Measurements from ENCODE around the gene SPATA2L.

SPATA2L gene

DNA sequence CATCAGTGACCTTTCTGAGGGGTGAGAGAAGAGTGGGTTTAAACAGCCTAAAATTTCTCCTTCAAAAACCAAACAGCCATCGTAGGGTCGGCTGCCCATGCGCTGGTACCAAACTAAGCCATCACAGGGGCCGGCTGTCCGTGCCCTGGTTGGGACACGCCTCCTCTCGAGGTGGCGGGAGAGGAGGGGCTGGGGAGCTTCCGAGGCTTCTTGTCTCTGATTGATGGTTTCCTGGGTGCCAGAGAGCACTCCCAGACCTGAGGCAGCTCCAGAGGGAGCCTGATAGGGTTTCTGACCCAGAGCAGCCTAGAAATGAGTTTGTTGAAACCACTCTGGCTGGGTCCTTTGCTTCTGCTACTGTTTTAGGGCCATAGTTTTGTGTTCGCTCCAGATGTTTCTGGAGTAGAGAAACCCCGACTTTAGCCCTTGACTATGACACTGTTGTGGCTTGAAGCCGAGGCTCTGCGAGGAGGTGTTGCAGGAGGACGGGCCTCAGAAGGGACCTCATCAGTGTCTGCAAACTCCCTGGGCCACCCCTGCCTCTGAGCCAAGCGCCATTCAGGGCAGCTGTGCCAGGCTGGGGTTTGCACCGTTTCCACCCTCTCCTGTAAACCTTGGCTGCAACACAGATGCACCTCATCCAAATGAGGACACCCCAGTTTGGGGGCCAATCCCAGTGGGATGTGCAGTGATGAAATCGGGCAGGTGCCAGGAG lies 26.1 kb upstream of the SPATA2L start:
- no peak for DNase-seq

DNA sequence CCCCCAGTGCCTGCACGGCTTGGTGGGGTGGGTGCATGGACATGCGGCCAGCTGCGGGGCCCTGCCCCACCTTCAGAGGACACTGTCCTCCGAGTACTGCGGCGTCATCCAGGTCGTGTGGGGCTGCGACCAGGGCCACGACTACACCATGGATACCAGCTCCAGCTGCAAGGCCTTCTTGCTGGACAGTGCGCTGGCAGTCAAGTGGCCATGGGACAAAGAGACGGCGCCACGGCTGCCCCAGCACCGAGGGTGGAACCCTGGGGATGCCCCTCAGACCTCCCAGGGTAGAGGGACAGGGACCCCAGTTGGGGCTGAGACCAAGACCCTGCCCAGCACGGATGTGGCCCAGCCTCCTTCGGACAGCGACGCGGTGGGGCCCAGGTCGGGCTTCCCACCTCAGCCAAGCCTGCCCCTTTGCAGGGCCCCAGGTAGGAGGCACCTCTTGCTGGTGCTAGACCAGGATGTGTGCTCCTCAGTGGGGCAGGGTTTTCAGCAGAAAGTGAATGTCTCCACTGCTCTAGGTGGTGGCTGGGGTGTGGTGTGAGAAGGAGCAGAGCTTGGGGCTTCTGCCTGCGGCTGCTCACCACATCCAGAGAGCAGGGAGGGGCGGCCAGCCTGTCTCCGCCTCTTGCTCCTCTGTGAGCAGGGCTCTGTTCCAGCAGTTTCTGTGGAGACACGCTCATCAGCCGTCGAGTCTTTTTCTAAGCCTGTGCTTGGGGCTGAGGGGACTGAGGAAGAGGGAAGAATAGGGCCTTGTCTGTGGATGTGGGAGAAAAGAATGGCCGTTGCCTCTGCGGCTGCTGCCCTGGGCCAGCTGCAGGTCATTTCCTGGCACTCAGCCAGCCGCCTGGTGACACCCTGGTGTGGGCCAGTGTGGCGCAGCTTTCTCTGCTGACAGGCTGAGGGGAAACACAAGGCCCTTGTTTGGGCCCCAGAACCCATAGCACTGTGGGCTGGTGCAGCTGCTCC lies 22.1 kb upstream of the SPATA2L start:
- DNase-seq: peak; percentile 87 to 91

DNA sequence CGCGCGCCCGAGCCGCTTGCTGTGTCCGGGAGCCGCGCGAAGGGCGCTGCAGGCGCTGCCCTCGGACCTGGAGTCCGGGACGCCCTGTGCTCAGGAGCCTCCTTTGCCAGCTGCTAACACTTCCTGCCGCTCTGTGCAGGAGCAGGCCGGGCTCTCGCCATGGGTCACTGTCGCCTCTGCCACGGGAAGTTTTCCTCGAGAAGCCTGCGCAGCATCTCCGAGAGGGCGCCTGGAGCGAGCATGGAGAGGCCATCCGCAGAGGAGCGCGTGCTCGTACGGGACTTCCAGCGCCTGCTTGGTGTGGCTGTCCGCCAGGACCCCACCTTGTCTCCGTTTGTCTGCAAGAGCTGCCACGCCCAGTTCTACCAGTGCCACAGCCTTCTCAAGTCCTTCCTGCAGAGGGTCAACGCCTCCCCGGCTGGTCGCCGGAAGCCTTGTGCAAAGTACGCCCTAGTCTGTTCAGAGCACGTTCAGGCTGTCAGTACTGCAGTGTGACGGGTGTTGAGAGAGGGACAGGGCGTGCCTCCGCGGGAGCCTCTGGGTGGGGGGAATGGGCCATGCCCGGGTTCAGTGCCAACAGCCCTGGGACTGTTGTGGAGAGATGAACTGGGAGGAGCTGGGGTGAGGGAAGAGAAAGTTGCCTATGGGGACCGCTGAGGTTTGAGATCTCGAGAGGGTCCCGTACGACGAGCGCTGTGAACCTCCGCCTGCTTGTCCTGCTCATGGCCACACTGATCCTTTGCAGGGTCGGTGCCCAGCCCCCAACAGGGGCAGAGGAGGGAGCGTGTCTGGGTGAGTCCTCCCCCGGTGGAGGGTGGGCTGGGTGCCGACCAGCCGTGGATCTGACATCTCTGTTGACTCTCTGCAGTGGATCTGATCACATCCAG lies 21.1 kb upstream of the SPATA2L start:
- DNase-seq: peak; percentile 81 to 87

DNA sequence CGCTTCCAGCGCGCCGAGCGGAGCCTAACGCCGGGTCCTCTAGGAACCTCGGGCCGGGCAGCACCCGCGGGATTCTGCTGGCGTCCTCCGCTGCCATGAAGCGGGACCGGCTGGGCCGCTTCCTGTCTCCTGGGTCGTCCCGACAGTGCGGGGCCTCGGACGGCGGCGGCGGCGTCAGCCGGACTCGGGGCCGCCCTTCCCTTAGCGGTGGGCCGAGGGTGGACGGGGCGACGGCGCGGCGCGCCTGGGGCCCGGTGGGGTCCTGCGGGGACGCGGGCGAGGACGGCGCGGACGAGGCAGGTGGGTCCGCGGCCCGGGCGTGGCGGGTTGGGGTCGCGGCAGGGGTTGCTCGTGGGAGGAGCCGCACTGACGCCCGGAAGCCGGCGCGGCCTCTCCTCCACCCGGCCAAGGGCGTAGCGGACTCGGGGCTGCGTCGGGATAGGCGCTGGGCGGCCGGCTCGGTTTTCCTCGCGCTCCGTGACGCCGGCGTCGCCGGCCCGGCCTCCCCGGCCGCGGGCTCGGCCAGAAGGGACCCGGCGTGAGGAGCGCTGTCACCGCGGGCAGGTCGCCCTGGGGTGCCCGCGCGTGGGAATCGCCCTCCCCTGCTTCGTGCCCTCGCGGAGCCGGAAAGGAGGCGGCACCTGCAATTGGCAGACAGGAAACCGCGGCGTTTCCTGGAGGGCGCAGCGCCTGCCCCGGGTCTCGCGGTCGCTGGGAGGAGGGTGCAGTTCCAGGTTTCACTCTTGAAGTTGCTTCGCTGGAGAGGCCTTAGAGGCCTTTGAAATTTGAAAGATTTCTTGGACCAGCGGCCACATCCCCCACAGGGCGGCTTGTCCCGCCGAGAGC lies 20.3 kb upstream of the SPATA2L start:
- peak; percentile 91 to 92 for DNase-seq

DNA sequence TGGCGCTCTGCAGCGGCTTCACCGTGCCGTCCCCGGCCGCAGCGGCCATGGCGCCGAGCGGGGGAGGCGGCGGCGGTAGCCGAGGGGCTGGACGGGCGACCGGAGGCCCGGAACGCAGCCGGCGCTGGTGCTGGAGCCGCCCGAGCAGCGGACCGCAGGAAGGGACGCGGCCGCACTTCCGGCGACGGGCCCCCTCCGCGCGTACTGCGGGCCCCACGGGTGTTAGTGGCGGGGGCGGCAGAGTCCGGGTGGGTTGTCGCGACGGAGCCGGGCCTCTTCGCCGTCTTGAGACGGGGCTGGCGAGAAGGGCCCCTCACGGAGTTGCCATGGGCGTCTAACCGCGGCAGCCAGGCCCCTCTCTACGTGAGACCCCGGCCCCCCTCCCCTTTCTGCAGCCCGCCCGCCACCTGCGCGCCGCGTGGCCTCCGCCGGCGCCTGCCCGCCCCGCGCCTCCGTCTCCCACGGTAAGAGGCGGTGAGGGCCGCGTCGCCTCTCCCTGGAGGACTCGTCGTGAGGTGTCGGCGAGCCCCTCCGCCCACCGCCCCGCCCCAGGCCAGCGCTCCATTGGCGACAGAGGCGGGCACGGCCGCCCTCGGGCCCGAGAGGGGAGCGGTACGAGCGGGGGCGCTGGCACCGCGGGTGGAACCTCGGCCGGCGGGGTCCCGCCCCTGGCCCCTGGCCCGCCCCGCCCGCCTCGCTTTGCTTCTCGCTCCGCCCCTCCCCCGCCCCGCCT lies 19.5 kb upstream of the SPATA2L start, which contains the start of the genes VPS9D1 and ZNF276:
TSS of gene VPS9D1 (minus strand) at position 86 of the 733 bp plus-strand sequence. CDS start at position 49, 37 bp downstream.
TSS of gene ZNF276 (plus strand) at position 725 of the 733 bp plus-strand sequence. CDS start 104 bp downstream, outside the sequence.
- DNase-seq: peak; percentile 77 to 85

DNA sequence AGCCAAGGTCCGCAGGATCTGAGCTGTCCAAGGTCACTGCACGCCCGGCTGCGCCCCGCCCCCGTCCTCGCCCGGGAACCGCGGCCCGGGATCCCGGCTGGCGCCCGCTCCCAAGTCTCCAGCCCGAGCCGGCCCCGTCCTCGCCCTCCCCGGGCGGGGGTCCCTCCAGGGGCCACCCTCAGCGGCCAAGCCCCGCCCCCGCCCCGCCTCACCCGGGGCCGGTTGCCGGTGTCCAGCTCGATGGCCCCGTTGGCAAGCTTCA lies 19.0 kb upstream of the SPATA2L start:
- no peak for DNase-seq

DNA sequence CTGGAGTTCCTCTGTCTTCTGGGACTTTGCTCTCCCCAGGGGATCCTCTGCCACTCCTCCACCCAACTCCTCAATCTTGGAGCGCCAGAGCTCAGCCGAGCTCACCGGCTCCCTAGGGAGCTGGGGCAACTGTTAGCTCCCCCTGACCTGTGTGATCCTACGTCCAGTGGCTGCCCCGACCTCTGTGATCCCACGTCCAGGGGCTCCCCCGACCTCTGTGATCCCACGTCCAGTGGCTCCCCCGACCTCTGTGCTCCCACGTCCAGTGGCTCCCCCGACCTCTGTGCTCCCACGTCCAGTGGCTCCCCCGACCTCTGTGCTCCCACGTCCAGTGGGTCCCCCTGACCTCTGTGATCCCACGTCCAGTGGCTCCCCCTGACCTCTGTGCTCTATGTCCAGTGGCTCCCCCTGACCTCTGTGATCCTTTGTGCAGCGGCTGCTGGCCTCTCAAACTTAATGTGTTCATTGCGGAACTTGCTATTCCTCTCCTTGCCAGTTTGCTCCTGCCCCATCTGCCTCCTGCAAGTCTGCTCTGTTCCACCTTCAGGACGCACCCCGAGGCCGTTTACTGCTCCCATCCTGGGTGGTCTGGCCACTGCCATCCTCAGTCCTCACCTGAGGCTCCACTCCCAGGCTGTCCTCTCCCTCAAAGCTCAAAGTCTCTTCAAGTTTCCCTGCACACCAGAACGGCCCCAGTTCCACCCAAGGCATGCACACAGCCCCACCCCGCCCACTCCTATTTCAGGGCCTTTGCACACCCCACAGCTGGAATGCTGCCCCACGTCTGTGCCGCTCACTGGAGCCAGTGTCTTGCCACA lies 16.4 kb upstream of the SPATA2L start:
- DNase-seq: no peak

DNA sequence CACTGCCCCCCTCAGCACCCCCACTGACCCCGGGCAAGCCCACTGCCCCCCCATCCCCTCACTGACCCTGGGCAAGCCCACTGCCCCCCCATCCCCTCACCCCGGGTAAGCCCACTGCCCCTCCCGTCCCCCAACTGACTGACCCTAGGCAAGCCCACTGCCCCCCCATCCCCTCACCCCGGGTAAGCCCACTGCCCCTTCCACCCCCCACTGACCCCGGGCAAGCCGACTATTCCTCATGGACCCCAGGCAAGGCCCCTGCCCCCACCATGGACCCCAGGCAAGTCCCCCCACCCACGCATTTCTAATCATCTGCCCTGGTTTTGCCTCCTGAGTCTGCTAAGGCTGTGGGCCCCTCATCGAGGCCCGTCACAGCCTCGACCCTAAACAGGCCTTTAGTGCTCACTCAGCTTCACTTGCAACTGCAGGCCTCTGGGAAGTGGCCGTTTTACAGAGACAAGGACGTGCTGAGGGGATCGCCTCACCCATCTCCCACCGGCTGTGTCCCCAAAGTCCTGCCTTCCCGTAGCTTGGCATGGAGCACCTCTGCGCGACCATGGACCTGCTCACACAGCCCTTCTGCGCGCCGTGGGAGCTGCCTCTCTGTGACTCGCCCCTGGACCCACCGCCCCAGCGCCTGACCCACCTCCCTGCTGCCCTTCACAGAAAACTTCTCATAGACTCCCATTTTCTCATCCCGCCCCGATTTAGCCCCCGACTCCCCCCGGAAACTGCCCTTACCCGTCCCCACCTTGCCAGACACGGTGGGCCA lies 15.6 kb upstream of the SPATA2L start:
- no peak for DNase-seq

DNA sequence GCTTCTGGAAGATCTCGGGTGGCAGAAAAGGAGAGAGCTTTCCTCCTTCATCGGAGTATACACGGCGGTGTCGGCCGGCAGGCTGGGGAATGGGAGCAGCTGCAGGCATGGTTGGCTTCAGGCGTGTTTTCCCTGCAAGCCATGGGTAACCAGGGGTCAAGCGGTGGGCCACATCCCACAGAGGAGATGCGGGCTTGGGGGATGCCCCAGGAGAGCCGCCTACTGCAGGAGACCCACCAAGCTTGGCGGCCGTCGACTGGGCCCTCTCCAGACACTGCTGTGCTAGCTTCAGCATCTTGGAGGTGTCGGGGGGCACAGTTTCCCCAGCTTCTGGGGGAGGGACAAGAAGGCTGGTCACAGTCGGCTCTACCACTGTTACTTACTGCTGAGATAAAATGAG lies 15.0 kb upstream of the SPATA2L start:
- DNase-seq: no peak

DNA sequence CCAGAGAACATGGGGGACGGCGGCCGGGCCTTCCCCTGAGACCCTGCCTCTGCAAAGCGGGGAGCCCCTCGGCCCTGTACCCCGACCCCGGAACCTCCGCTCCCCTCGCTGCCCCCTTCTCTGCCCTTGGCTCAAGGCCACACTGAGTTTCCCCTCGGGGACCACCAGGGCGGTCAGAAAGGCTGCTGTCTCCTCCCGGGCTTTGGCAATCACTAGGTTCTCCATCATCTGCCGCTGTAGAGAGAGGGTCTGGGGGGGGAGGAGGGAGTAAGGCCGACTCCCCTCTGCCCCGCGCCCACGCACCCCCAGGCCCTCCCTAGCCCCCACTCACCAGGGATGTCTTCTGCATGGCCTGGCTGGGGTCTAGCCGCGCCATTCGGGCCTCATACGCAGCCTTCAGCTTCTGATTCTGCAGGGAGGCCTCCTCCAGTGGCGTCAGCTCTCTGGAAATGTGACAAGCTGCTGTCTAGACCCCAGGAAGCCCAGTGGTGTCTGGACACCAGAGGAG lies 10.8 kb upstream of the SPATA2L start:
- DNase-seq: no peak

DNA sequence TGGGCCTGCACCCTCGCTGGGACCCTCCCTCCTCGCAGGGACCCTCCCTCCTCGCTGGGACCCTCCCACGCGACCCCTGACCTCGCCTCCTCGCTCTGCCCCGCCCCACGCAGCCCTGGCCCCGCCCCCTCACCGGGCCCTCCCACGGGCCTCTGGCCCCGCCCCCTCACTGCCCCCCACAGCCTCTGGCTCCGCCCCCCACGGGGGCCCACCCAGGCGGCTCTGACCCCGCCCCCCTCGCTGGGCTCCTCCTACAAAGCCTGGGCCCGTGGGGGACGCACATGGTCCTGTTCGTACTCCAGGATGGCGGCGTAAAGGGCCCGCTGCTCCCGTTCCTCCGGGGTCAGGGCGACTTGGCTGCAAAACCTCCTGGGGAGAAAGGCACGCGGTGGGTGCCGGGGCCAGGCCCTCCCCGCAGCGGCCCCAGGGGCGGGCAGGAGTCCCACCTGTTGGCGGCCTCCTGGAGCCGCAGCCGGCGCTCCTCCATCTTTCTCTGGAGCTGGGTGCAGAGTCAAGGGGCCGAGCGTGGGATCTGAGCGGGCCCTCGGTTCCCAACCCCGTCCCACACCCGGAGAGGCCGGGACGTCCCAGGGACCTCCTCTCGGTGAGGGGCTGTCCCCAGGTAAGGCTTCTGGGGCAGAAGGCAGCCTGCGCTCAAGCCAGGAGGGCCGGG lies 10.2 kb upstream of the SPATA2L start:
- DNase-seq: peak; percentile 67 to 76

DNA sequence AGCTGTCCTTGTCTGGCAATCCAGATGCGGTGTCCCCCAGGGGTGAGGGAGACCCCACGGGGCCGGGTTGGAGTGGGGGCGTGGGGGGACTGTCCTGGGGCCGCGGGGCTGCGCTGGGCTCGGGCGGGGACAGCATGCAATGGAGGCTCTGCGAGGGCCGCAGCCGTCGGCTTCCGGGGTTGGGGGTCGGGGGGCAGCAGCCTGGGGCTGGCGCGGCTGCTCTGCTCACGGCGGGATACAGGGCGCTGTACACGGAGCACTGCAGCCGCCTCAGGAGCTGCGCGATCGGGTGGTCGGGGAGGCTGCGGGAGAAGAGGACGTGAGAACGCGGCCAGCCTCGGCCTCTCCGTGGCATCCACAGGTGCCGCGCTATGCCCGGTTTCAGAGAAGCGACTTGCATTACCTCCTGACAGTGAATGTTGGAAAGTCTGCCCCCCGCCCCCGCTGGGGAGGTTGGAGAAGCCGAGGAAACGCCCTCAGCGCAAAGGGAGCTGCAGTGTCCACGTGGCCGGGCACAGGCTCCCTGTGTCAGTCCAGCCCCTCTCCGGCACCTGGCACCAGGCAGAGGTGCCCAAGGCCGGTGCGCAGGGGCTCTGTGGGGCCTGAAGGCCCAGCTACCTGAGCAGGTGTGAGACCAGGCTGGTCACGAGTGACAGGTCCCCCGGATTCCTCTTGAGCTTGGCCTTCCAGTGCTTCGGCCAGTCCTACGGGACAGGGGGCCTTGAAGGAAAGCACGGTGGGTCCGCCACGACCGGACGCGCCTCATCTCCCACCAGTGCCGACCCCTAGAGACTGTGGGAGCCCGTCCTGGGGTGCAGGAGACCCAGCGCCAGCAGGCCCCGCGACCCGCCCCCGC lies 9.4 kb upstream of the SPATA2L start:
- DNase-seq: no peak

DNA sequence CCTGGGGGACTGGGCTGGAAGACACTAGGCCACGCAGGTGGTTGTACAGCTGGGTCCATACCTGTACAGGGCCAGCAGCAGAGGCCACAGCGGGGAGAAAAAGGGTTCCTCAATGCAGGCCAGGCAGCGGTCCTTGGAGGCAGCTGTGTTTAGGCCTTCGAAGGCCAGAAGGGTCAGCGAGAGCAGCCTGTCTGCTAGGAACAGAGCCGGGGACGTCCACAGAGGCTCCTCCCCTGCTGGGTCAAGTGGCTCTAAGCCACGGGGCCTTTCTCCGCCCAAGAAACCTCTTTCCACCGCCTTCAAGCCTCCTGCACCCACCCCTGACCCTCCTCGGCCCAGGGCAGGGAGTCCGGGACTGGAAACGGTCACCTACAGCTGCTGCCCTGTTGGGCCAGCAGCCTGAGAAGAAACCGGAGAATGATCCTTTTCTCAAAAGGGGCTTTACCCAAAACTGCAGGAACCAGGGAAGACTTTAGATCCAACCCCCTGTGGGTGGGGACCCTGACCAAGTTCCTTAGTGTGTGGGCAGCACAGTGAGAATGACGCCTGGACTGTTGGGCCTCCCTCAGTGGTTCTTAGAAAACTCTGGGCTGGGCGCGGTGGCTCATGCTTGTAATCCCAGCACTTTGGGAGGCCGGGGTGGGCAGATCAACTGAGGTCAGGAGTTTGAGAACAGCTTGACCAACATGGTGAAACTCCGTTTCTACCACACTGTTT lies 8.4 kb upstream of the SPATA2L start:
- DNase-seq: no peak

DNA sequence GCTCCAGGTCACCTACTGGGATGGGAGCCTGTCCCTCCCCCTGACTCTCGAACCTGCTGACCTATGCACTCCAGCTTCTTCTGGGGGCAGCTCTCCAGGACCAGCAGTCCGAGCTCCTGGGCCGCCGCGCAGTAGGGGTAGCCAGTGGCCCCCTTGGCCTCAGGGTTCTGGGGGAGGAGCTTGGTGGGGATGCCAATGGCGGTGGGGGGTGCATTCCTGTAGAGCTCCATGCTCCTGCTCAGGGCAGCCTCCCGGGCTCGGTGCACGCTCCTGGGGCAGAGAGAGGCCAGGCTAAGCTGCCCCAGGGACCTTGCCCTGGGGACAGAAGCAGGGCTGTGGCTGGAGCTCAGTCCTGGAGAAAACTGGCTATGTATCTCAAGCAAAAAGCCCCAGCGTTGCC lies 7.7 kb upstream of the SPATA2L start:
- DNase-seq: no peak

DNA sequence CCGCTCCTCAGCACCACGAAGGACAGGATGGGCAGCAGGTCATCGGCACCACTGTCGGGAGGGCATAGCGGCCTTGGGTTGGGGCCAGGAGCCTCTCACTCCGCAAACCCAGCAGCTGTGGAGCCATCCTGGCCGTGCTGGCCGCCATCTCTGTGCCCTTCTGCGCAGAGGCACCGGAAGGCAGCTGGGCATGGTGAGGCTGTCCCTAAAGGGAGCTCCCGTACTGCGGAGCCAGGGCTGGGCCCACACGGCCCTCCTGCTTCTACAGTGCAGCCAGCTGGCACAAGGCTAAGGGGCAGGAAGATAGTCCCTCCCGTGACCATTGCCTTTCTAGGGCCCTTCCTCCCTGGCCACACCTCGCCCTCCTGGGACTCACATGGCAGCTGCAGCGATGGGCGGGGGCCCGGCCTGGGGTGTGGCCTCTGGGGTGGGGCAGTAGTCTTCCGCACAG lies 7.0 kb upstream of the SPATA2L start:
- DNase-seq: no peak

DNA sequence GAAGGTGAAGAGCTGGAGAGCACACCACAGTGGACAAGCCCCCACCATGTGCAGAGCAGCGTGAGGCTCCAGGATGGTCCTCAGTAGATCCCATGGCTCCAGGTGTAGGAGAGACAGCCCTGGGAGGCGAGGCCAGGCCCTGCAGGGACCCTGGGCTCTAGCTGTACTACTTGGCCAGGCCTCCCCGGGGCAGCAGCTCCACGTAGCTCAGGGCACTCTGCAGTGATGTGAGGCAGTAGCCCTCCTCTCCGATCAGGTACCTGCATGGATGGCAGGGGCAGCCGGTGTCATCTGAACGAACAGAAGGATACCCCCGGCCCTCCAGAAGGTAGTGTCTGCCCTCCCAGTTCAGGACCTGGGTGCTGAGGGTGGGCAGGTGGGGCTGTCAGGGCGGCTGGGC lies 6.2 kb upstream of the SPATA2L start:
- no peak for DNase-seq

Measured in CD4-positive, alpha-beta T cell treated with Interleukin-4 for 1 hour (primary cell).